ENCODE data around the gene BCAR3. TPM values are rescaled to one million over a fixed set of nuclear protein-coding genes. Genes with fewer than 3 reads are reported as not detected.

The BCAR3 gene
- total RNA-seq, 6 experiments from 2014 or later, result 24.4 to 55.1 (median 26.2) TPM

GRCh38 chr1:93713341-93713740 is 31.7 kb upstream of the BCAR3 start:
- no peak for DNase-seq
- no peaks in the 10 kb centered on the region for H3K27me3 Mint-ChIP-seq (ENCODE audit: insufficient read depth)

GRCh38 chr1:93712741-93713140 is 31.1 kb upstream of the BCAR3 start:
- Mint-ChIP-seq H3K4me3 (no peak overlapping the region), H3K36me3 (ENCODE audit: low read depth) (peaks cover 17% of the 10 kb centered on the region), H3K27me3 (ENCODE audit: insufficient read depth) (no peaks in the 10 kb centered on the region), H3K9me3 (peaks cover 15% of the 10 kb centered on the region), H3K27ac (no peak overlapping the region), H3K4me1 (ENCODE audit: low read depth) (peaks cover 46% of the 10 kb centered on the region)
- DNase-seq, result no peak
- no peak for TF ChIP-seq CTCF (IDR thresholded peaks at IDR 0.05)

More at GRCh38 chr1:93713341-93713740, 31.7 kb upstream of the BCAR3 start:
- H3K4me1 Mint-ChIP-seq (ENCODE audit: low read depth), result peaks cover 40% of the 10 kb centered on the region
- no peak overlapping the region for H3K4me3 Mint-ChIP-seq
- TF ChIP-seq CTCF (IDR thresholded peaks at IDR 0.05), result no peak
- H3K36me3 Mint-ChIP-seq (ENCODE audit: low read depth), result peaks cover 23% of the 10 kb centered on the region
- no peak overlapping the region for H3K27ac Mint-ChIP-seq
- peaks cover 16% of the 10 kb centered on the region for H3K9me3 Mint-ChIP-seq

- no peak for TF ChIP-seq CTCF (IDR thresholded peaks at IDR 0.05)
- H3K27me3 Mint-ChIP-seq (ENCODE audit: insufficient read depth), result no peaks in the 10 kb centered on the region
- no peaks in the 10 kb centered on the region for H3K9me3 Mint-ChIP-seq
- peaks cover 47% of the 10 kb centered on the region for H3K4me1 Mint-ChIP-seq (ENCODE audit: low read depth)
- DNase-seq, result no peak
- no peak overlapping the region for H3K4me3 Mint-ChIP-seq
- H3K36me3 Mint-ChIP-seq (ENCODE audit: low read depth), result no peaks in the 10 kb centered on the region
- no peak overlapping the region for H3K27ac Mint-ChIP-seq
These were observed 29.1 kb upstream of the BCAR3 start for GRCh38 chr1:93710499-93711453.

- Mint-ChIP-seq H3K27me3 (ENCODE audit: insufficient read depth) (no peaks in the 10 kb centered on the region), H3K4me3 (no peak overlapping the region), H3K27ac (no peak overlapping the region; the same call in 1 of the 2 replicates), H3K9me3 (no peaks in the 10 kb centered on the region), H3K4me1 (ENCODE audit: low read depth) (peaks cover 53% of the 10 kb centered on the region), H3K36me3 (ENCODE audit: low read depth) (no peaks in the 10 kb centered on the region)
- no peak for TF ChIP-seq CTCF (IDR thresholded peaks at IDR 0.05)
- no peak for DNase-seq
These were observed 27.3 kb upstream of the BCAR3 start for GRCh38 chr1:93708734-93709481.

- H3K27me3 Mint-ChIP-seq (ENCODE audit: insufficient read depth), result no peaks in the 10 kb centered on the region
These were observed 26.3 kb upstream of the BCAR3 start for GRCh38 chr1:93707956-93708355.

More at GRCh38 chr1:93707956-93708355, 26.3 kb upstream of the BCAR3 start:
- Mint-ChIP-seq H3K4me1 (ENCODE audit: low read depth) (peaks cover 54% of the 10 kb centered on the region), H3K4me3 (no peak overlapping the region), H3K36me3 (ENCODE audit: low read depth) (no peaks in the 10 kb centered on the region), H3K9me3 (no peaks in the 10 kb centered on the region), H3K27ac (no peak overlapping the region)
- TF ChIP-seq CTCF (IDR thresholded peaks at IDR 0.05), result no peak
- no peak for DNase-seq

All from HFFc6 (cell line).